HG03108 (cell line): Measurements from ENCODE around the gene ODAD3.
"Not testable (repeated sequence)": the region's sequence is repeated elsewhere in the genome, so short reads cannot be mapped to it uniquely, and the experiment has no call there.

Experiments
- ATAC-seq: cut with Tn5 transposase; IDR thresholded peaks from one replicate; pipeline ENCODE4 v1.9.1; 2021; ENCODE audit warnings: moderate library complexity; ENCODE audit not compliant: unreplicated experiment

The ODAD3 gene

GRCh38 chr19:11435057-11435832 is at the start of gene ODAD3, which contains the start of gene PRKCSH:
ODAD3 (minus strand) TSS chr19:11435121; CDS start chr19:11435016, 105 bp downstream.
PRKCSH (plus strand) TSS chr19:11435635; CDS start chr19:11436118, 483 bp downstream.
- ATAC-seq = peak; percentile 85

DNA sequence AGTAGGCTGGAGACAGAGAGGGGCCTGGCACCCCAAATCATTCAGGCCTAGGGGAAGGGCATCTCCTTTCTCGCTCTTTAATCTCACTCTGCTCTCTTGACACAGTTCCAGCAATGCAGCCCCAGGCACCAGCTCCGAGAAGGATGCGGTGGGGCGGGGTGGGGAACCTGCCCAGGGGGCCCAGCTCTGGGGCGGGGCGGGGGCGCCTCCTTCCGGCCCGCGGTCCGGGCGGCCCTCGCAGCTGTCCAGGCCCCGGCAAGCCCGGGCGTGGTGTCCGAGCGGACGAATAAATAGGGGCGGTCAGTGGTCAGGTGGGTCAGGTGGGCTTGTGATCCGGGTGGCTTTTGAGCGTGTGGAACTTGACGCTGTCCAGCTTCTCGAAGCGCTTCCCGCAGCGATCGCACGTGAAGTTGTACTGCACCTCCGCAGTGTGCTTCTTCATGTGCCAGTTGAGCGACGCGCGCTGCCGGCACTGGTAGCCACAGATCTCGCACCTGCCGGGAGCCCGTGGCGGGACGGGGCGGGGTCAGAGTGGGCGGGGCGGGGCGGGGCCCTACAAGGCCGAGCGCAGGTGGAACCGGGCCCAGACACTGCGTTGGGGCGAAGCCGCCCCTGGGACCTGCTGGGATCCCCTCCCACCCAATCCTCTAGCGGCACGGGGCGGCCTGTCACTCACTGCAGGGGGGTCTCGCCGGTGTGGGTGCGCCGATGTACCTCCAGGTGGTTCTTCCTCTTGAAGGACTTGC is 48.6 kb upstream of the ODAD3 start:
- ATAC-seq = no peak

GRCh38 chr19:11482384-11483050 is 47.6 kb upstream of the ODAD3 start:
- peak; percentile 52 for ATAC-seq

GRCh38 chr19:11481534-11482383 is 46.8 kb upstream of the ODAD3 start:
- ATAC-seq = peak; percentile 58

DNA sequence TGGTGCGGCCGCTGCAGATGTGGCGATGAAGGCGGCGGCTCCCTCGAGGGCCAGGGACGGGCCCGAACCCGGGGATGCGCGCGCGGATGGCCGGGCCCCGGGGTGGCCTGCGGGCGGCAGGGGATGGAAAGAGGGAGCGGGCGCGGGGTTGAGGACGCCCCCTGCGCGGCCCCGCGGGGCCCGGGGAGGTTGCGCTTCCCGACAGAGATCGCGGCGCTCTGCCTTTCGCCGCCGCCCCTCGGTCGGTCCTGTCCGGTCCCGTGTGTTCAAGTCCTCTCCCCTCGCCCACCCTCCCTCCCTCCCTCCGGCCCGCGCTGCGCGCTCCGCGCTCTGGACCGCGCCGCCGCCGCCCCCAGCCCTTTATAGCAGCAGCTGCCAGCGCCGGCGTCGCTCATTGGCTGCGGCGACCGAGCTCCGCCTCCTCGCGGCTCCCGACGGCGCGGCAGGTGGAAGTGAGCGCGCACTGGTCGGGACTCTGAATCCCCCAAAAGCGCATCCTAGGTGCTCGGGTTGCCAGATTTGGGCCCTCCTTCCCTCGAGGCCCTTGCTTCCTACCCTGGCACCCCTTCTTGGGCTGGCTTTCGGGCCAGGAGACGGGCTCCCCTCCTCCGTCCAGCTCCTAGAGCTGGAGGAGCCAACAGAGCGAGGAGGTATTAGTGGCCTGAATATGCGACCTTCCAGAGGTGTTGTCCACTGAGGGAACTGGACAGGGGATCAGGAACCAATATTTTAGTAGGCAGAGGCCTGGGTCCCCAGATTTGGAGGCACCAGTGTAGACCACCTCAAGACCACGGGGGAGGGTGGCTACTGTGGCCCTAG is 46.0 kb upstream of the ODAD3 start, which contains the start of gene ELAVL3:
Gene ELAVL3, minus strand, starts transcription at position 332 of the 819 bp plus-strand sequence. CDS start 438 bp downstream, outside the sequence.
- no peak for ATAC-seq

GRCh38 chr19:11479898-11480714 is 45.2 kb upstream of the ODAD3 start:
- no peak for ATAC-seq

- no peak for ATAC-seq
Measured at GRCh38 chr19:11479090-11479897, 44.4 kb upstream of the ODAD3 start.

DNA sequence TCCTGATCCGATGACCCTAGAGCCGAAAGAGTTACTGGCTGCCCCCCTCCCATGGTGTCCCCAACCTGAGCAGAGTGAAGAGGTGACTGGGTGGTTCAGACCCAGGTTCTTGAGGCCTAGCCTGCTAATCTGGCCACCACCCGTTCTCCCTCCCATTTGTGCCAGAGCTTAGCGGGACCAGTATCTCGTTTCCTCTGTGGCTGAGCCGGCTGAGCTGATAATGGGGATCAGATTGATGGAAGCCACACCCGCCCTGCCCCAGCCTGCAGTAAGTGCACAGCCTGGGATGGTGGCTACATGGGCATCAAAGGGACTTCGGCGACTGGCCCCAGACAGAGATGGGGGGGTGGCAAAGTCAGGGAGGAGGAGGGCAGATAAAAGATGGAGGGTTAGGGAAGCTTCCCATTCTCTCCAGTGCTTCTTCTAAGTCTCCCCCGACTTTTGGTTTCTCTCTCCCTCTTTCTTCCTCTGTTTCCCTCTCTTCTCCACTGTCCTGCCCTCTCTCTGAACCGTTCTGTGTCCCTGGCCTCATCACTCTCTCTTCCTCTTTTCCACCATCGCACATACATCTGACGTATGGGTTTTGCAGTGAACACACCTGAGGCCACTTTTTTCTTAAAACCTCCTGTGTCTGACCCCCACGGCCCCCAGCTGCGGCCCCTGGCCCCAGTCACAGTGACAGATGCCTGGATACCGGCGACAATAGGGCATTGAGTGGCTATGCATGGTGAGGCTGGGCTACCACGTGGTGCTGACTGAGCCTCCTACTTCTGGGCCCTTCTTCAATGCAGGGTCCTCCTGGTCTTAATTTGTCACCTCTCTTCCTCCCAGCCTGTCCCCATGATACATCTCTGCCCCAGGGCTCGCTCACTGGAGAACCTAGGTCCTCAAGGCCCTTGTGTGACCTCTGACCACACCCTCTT is 43.5 kb upstream of the ODAD3 start:
- no peak for ATAC-seq

GRCh38 chr19:11475861-11476260 is 40.9 kb upstream of the ODAD3 start:
- ATAC-seq = no peak

GRCh38 chr19:11475343-11475742 is 40.4 kb upstream of the ODAD3 start:
- ATAC-seq = not testable (repeated sequence)

DNA sequence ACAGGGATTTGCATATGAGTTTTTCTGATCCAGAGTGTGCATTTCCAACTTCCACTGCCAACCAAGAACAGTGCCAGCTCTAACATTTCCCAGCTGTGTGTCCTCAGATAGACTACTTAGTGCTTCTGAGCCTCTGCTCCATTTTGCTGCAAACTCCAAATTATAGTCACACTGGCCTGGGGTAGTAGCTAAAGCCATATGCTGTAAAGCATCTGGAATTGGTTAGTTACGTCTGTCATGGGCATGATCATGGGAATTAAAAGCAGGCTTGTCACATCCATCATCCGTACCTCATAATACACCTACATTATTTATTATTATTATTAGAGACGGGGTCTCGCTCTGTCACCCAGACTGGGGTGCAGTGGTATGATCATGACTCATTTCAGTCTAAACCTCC is 38.8 kb upstream of the ODAD3 start:
- ATAC-seq = no peak

DNA sequence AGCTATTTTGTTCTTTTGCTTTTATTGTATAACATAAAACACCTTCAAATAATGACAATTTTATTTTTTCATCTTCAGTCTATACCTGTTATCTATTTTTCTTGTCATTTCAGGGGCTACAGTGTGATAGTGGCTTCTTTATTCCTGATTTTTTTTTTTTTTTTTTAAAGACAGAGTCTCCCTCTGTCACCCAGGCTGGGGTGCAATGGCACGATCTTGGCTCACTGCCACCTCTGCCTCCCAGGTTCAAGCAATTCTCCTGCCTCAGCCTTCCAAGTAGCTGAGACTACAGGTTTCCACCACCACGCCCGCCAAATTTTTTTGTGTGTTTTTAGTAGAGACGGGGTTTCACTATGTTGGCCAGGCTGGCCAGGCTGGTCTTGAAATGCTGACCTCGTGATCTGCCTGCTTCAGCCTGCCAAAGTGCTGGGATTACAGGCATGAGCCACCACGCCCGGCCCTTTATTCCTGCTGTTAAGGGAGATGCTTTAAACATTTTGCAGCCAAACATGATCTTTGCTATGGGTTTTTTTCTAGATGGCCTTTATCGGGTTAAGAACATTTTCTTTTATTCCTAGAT is 33.4 kb upstream of the ODAD3 start:
- ATAC-seq = not testable (repeated sequence)

DNA sequence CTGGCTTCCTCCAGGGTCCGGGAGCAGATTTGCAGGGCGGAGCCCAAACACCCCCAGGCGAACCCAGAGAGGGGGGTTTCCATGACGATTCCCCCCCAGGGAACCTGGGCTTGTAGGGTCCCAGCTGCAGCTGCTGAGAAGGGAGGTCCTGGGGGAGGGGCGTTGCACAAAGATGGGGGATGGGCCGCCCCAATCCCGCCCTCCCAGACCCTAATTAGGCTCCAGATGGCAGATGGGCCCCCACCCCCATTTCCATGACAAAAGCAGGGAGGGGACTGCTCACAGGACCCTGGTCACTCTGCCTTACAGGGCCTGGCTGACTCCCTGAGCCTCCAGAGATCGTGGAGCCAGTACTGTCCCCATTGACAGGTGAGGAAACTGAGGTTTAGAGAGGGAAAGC is 30.7 kb upstream of the ODAD3 start:
- ATAC-seq = no peak

DNA sequence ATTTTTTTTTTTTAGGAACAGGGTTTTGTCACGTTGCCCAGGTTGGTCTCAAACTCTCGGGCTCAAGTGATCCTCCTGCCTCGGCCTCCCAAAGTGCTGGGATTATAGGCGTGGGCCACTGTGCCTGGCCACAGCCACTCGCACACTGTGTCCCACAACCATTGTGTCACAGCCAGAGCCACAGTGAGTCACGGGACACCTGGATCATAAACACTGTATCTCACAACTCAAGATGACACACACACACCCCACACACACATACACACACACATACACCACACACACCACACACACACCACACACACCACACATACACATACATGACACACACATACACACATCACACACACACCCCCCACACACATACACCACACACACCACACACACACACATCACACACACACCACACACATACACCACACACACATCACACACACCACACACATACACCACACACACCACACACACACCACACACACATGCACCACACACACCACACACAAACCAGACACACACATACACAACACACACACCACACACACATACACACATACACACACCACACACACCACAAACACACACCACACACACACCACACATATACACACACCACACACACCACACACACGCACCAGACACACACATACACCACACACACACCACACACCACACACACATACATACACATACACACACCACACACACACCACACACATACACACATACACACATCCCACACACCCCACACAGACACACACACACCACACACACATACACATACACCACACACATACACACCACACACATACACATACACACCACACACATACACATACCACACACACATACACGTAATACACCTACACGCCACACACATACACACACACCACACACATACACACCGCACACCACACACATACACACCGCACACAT is 29.7 kb upstream of the ODAD3 start:
- ATAC-seq = no peak

DNA sequence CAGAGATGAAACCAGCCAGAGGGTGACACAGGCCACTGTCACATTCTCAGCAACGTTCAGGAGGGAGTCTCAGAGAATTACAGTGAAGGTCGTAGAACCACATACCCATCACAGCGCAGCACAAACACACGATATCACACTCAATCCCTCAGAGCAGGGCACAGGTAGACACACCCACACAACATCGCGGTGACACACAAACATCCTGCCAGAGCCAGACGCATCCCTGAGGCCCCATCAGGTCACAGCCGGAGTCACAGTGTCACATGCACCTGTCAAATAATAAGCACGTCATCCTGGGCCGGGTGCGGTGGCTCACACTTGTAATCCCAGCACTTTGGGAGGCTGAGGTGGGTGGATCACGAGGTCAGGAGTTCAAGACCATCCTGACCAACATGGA is 28.5 kb upstream of the ODAD3 start:
- no peak for ATAC-seq
